Heart right ventricle (tissue), 16 donors: ENCODE measurements around the gene NDUFAF5. TPM values are rescaled to one million over a fixed set of nuclear protein-coding genes. Genes with fewer than 3 reads are reported as not detected.

Source experiments
- ATAC-seq, 8 donors: fragments of 200-7000 bp; cut with Tn5 transposase; one replicate each; pipeline ENCODE4 v1.9.1; 2020; ENCODE audit warnings: mild to moderate bottlenecking in 8 of 8, moderate library complexity in 8 of 8, moderate number of reproducible peaks in 1 of 8
- DNase-seq, 2 donors: peaks; one replicate each; pipeline ENCODE4 v3.0.0-alpha.2; 2020
- H3K27ac ChIP-seq, 10 donors: fragments of 200-600 bp; sonication (generic) in 2 of 10; one replicate each; pipeline versions ENCODE4 v1.5.0 to v1.8.0; 2020 to 2022; ENCODE audit warnings: mild to moderate bottlenecking in 3 of 10
- H3K27me3 ChIP-seq, 7 donors: fragments of 200-600 bp; one replicate each; pipeline ENCODE4 v1.8.0; 2021 to 2022; ENCODE audit warnings: mild to moderate bottlenecking in 2 of 7
- H3K36me3 ChIP-seq, 9 donors: fragments of 200-600 bp; sonication (generic) in 1 of 9; one replicate each; pipeline versions ENCODE4 v1.5.0 to v1.8.0; 2020 to 2022; ENCODE audit warnings: mild to moderate bottlenecking in 2 of 9
- H3K4me1 ChIP-seq, 9 donors: fragments of 200-600 bp; sonication (generic) in 1 of 9; one replicate each; pipeline versions ENCODE4 v1.5.0 to v1.8.0; 2020 to 2022; ENCODE audit warnings: mild to moderate bottlenecking in 4 of 9
- H3K4me3 ChIP-seq, 10 donors: fragments of 200-600 bp; sonication (generic) in 2 of 10; one replicate each; pipeline versions ENCODE4 v1.5.0 to v1.8.0; 2020 to 2022; ENCODE audit warnings: mild to moderate bottlenecking in 7 of 10, moderate library complexity in 2 of 10
- H3K9me3 ChIP-seq, 11 donors: fragments of 200-600 bp in 10 of 11; sonication (generic) in 2 of 11; one replicate each; pipeline versions ENCODE4 v1.5.0 to v1.8.0; 2013 to 2022; ENCODE audit warnings: mild to moderate bottlenecking in 2 of 11, control low read depth in 1 of 11, moderate library complexity in 1 of 11
- WGBS, 2 donors: extraction: QIAGEN DNeasy Blood & Tissue Kit; methylation state at CpG; one replicate each; pipeline ENCODE4 v1.1.7; 2013; ENCODE audit warnings: inconsistent platforms in 1 of 2; 5-methylcytosine and 5-hydroxymethylcytosine counted together
- intact Hi-C, 10 donors: fragments of 100-400 bp; cut with DNase I; formaldehyde crosslinking; loops; one replicate each; pipeline versions ENCODE4 v1.11.1 to v1.14.2; 2022
- polyA plus RNA-seq, 2 donors: library from polyadenylated mRNA; stranded (reverse); fragments of 200-250 nt; gene quantifications; one replicate each; pipeline ENCODE4 v1.2.3, GENCODE V29; 2013
- total RNA-seq, 10 donors: library from RNA; stranded (reverse); fragmentation: NEBNext Ultra II Directional in 3 of 10; extraction: Animal tissue kit (Norgen Biotek cat#: 25700) in 3 of 10; gene quantifications; one replicate each; pipeline versions ENCODE4 v1.2.1 to v1.2.4, GENCODE V29; 2021 to 2023
- TF ChIP-seq, protein P1 (sequence below), 9 donors: fragments of 200-600 bp; sonication (generic) in 2 of 9; IDR thresholded peaks; one replicate each; pipeline versions ENCODE4 v1.5.0 to v1.8.0; 2021 to 2022; ENCODE audit warnings: antibody characterized with exemption in 9 of 9, mild to moderate bottlenecking in 5 of 9, moderate library complexity in 1 of 9
- donor health status: Arrhythmogenic right ventricular cardiomyopathy.
- donor health status: ischemic (EF 13 %, LVEDD 7.1; RV severe dilation, severe dysfunction).
- donor health status: healthy with polysubstance abuse.
- donor health status: DM: no; HTN: yes; CAD: no.
- donor health status: DM: no; HTN: no; CAD: no.
- donor health status: ischemic (EF 25% LVEDD 6.9; RV normal size, moderate dysfunction).
- donor health status: ischemic (EF 25% LVEDD 5.7; RV mildly dilated, moderate dysfunction).
- donor health status: healthy.
- donor health status: DM: yes; HTN: yes; CAD: no.
- donor health status: Ischemic cardiomyopathy.
- donor health status: ischemic (EF 35%, LVEDD 5.7; RV mildly dilated, moderate dysfunction).
- donor health status: nonischemic (EF 11% LVEDD 7.7; RV severe dilation, severe dysfunction).
- donor health status: DM: yes; HTN: yes; CAD: no.
- donor health status: PGD.
- donor health status: ischemic (EF 29% LVEDD 5.4; RV normal size, mild dysfunction).
- donor health status: nonischemic (EF 23%, LVEDD 6.1; RV moderate dilation, normal function).

The NDUFAF5 gene
- total and polyA plus RNA-seq, 12 donors, result 42.0 to 112 (median 66.3) TPM

DNA sequence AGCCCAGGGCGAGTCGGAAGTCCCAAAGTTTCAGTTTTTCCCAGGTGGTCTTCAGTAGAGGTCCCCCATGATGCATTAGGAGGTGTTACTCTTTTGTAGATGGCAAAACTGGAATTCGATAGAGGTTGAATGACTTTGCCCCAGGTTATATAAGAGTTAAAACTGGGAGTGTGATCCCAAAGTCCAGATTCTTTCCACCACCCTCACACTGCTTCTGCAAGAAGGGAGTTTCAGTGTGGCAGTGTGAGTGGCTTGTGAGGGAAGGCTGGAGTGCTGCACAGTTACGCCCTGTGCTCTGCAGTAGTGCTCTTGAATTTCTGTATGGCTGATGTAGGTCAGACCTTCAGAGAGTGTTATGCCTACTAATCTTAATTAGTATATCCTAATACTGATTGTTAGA, 29.8 kb downstream of the NDUFAF5 start:
- Histone ChIP-seq H3K4me1 (no peaks in the 10 kb centered on the region), H3K4me3 (no peak overlapping the region), H3K27ac (no peak overlapping the region), H3K9me3 (no peaks in the 10 kb centered on the region), H3K27me3 (no peaks in the 10 kb centered on the region), H3K36me3 (peaks cover 0 to 100% (median 56%) of the 10 kb centered on the region in 9 donors)
- DNase-seq (no peak), ATAC-seq (peak in 1 of 8 donors; percentile 34)
- 84 to 93% methylated on average over 4 of the region's 4 CpGs for WGBS, 2 donors
- intact Hi-C loops, result no loop called here
- TF ChIP-seq, protein P1, sequence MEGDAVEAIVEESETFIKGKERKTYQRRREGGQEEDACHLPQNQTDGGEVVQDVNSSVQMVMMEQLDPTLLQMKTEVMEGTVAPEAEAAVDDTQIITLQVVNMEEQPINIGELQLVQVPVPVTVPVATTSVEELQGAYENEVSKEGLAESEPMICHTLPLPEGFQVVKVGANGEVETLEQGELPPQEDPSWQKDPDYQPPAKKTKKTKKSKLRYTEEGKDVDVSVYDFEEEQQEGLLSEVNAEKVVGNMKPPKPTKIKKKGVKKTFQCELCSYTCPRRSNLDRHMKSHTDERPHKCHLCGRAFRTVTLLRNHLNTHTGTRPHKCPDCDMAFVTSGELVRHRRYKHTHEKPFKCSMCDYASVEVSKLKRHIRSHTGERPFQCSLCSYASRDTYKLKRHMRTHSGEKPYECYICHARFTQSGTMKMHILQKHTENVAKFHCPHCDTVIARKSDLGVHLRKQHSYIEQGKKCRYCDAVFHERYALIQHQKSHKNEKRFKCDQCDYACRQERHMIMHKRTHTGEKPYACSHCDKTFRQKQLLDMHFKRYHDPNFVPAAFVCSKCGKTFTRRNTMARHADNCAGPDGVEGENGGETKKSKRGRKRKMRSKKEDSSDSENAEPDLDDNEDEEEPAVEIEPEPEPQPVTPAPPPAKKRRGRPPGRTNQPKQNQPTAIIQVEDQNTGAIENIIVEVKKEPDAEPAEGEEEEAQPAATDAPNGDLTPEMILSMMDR (IDR thresholded peaks at IDR 0.05), result no peak

- intact Hi-C loops, result no loop called here
These were observed 31.9 kb downstream of the NDUFAF5 start for GRCh38 chr20:13816757-13817156.

GRCh38 chr20:13817342-13817741, 32.5 kb downstream of the NDUFAF5 start:
- Histone ChIP-seq H3K4me3 (no peak overlapping the region), H3K4me1 (no peaks in the 10 kb centered on the region), H3K27me3 (no peaks in the 10 kb centered on the region), H3K36me3 (peaks cover 0 to 75% (median 38%) of the 10 kb centered on the region in 9 donors), H3K9me3 (peaks cover 0 to 8% (median 0%) of the 10 kb centered on the region in 11 donors), H3K27ac (no peak overlapping the region)
- DNase-seq, result no peak
- intact Hi-C loops, result no loop called here
- TF ChIP-seq, protein P1 (IDR thresholded peaks at IDR 0.05), result no peak
- no peak for ATAC-seq

More at GRCh38 chr20:13816757-13817156, 31.9 kb downstream of the NDUFAF5 start:
- Histone ChIP-seq H3K4me1 (no peaks in the 10 kb centered on the region), H3K27me3 (no peaks in the 10 kb centered on the region), H3K36me3 (peaks cover 0 to 81% (median 41%) of the 10 kb centered on the region in 9 donors), H3K27ac (no peak overlapping the region), H3K9me3 (peaks cover 0 to 8% (median 0%) of the 10 kb centered on the region in 11 donors), H3K4me3 (no peak overlapping the region)
- TF ChIP-seq, protein P1 (IDR thresholded peaks at IDR 0.05), result no peak
- WGBS, 2 donors, result 86 to 87% methylated on average over 3 of the region's 3 CpGs
- no peak for DNase-seq
- no peak for ATAC-seq

DNA sequence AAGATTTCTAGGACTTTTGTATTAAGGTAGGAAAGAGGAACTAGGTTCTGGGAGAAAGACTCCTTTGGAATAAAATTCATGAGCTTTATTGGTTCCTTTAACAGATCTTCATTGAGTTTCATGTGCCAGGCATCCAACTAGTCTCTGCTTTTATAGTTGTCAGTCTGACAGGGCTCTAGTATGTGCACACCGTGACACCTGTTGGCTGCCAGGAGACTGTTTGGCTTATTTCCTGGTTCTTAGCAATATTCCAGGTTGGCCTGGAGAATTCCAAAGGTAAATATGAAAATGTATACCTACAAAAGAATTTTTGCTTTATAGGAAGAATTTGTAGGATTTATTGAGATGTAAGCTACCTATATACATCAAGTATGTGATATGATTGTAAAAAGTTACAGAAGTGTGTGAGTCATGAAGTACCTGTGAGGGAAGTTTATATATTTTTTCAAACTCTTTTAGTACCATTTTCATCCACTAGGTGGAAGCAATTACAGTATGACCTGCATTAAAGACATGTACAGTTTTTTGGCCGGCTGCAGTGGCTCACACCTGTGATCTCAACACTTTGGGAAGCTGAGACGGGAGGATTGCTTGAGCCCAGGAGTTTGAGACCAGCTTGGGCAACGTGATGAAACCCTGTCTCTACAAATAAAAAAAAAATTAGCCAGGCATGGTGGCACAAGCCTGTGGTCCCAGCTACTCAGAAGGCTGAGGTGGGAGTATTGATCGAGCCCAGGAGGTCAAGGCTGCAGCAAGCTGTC, 35.2 kb downstream of the NDUFAF5 start:
- no peaks in the 10 kb centered on the region for H3K27me3 ChIP-seq
- no peak overlapping the region for H3K27ac ChIP-seq
- no peak overlapping the region for H3K4me3 ChIP-seq
- ATAC-seq (peak in 7 of 8 donors; percentile 46 to 73 (median 68)), DNase-seq (peak in 1 of 2 donors; percentile 11)
- peaks cover 0 to 3% (median 0%) of the 10 kb centered on the region in 9 donors for H3K4me1 ChIP-seq
- peaks cover 0 to 48% (median 21%) of the 10 kb centered on the region in 9 donors for H3K36me3 ChIP-seq
- TF ChIP-seq, protein P1 (IDR thresholded peaks at IDR 0.05), result peak; percentile 45 to 72 (median 62)
- intact Hi-C loops, result loop anchor here in 9 of 10 donors (2.0 to 10.0 kb wide), 6 partner anchors 125 to 242 kb away; no protein-coding TSS in a partner anchor
- 28 to 33% methylated on average over 5 of the region's 5 CpGs for WGBS, 2 donors
- peaks cover 0 to 8% (median 0%) of the 10 kb centered on the region in 11 donors for H3K9me3 ChIP-seq
